ENCODE results near the gene ADAM8. TPM values are rescaled to one million over a fixed set of nuclear protein-coding genes. Genes with fewer than 3 reads are reported as not detected.

Gene ADAM8
- polyA plus RNA-seq, 1 donor from 2014 or later: 6.4 TPM

DNA sequence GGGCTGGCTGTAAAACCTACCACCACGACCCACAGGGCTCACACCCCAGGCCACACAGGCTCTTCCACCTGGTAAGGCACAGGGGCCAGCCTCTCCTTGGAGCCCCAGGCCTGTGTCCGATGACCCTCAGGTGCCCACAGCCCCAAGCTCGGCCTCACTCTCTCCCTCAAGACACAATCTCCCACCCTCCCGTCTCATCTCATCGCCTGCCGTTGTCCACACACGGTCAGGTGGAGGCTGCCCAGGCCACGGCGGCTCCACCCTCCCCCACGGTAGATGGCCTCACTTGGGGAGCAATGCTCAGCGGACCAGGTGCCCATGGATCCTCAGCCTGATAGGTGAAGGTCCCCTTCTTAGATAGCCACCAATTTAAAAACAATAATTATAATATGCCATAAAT is 55.3 kb downstream of the ADAM8 start:
- Histone ChIP-seq H3K4me3 (ENCODE audit: low read length) (no peak overlapping the region), H2AFZ (ENCODE audit: low read depth, low read length) (no peak overlapping the region), H3K9ac (ENCODE audit: low read length) (no peak overlapping the region), H3K9me2 (ENCODE audit: insufficient read depth, low read length) (no peaks in the 10 kb centered on the region), H3K9me3 (ENCODE audit: low read length) (no peaks in the 10 kb centered on the region), H3K27ac (ENCODE audit: low read length) (no peak overlapping the region), H3K79me2 (replicated peaks; ENCODE audit: insufficient read depth, low read length) (no peaks in the 10 kb centered on the region), H4K20me1 (ENCODE audit: insufficient read depth) (no peaks in the 10 kb centered on the region), H3K27me3 (ENCODE audit: insufficient read depth, low read depth, low read length) (no peaks in the 10 kb centered on the region), H3F3A (ENCODE audit: insufficient read depth, low read length, poor library complexity, severe bottlenecking) (no peaks in the 10 kb centered on the region), H3K36me3 (ENCODE audit: insufficient read depth, low read length) (no peaks in the 10 kb centered on the region), H3K4me2 (ENCODE audit: low read length) (no peak overlapping the region)
- TF ChIP-seq, protein P1, sequence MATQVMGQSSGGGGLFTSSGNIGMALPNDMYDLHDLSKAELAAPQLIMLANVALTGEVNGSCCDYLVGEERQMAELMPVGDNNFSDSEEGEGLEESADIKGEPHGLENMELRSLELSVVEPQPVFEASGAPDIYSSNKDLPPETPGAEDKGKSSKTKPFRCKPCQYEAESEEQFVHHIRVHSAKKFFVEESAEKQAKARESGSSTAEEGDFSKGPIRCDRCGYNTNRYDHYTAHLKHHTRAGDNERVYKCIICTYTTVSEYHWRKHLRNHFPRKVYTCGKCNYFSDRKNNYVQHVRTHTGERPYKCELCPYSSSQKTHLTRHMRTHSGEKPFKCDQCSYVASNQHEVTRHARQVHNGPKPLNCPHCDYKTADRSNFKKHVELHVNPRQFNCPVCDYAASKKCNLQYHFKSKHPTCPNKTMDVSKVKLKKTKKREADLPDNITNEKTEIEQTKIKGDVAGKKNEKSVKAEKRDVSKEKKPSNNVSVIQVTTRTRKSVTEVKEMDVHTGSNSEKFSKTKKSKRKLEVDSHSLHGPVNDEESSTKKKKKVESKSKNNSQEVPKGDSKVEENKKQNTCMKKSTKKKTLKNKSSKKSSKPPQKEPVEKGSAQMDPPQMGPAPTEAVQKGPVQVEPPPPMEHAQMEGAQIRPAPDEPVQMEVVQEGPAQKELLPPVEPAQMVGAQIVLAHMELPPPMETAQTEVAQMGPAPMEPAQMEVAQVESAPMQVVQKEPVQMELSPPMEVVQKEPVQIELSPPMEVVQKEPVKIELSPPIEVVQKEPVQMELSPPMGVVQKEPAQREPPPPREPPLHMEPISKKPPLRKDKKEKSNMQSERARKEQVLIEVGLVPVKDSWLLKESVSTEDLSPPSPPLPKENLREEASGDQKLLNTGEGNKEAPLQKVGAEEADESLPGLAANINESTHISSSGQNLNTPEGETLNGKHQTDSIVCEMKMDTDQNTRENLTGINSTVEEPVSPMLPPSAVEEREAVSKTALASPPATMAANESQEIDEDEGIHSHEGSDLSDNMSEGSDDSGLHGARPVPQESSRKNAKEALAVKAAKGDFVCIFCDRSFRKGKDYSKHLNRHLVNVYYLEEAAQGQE (IDR thresholded peaks at IDR 0.05; ENCODE audit: borderline replicate concordance): no peak
- no peak for TF ChIP-seq EZH2 (IDR thresholded peaks at IDR 0.05; ENCODE audit: borderline replicate concordance, insufficient read depth, low read length, poor library complexity, severe bottlenecking)
- no peak for TF ChIP-seq RAD21 (conservative IDR thresholded peaks at IDR 0.05)
- TF ChIP-seq, protein P2, sequence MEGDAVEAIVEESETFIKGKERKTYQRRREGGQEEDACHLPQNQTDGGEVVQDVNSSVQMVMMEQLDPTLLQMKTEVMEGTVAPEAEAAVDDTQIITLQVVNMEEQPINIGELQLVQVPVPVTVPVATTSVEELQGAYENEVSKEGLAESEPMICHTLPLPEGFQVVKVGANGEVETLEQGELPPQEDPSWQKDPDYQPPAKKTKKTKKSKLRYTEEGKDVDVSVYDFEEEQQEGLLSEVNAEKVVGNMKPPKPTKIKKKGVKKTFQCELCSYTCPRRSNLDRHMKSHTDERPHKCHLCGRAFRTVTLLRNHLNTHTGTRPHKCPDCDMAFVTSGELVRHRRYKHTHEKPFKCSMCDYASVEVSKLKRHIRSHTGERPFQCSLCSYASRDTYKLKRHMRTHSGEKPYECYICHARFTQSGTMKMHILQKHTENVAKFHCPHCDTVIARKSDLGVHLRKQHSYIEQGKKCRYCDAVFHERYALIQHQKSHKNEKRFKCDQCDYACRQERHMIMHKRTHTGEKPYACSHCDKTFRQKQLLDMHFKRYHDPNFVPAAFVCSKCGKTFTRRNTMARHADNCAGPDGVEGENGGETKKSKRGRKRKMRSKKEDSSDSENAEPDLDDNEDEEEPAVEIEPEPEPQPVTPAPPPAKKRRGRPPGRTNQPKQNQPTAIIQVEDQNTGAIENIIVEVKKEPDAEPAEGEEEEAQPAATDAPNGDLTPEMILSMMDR (IDR thresholded peaks at IDR 0.05; ENCODE audit: poor library complexity, severe bottlenecking): no peak
- no peak for TF ChIP-seq SMC3 (conservative IDR thresholded peaks at IDR 0.05; ENCODE audit: poor library complexity)
- TF ChIP-seq MXI1 (conservative IDR thresholded peaks at IDR 0.05; ENCODE audit: poor library complexity, severe bottlenecking): no peak
- no peak for TF ChIP-seq TAF1 (IDR thresholded peaks at IDR 0.05; ENCODE audit: low read depth)

DNA sequence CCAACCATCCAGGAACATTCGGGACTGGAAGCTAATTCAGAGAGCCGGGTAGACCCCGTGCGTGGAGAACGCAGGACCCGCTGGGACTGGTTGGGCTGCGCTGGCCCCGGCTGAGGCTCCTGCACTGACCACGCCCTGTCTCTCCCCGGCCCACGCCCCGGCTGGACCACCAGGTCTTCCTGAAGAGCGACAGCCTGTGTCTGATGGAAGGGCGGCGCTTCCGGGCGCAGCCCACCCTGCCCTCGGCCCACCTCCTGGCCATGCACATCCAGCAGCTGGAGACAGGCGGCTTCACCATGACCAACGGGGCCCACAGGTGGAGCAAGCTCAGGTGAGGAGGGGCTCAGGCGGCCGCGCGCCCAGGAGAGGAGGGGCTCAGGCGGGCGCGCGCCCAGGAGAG is 56.9 kb downstream of the ADAM8 start:
- no peak overlapping the region for H3K4me2 ChIP-seq (ENCODE audit: low read length)
- no peaks in the 10 kb centered on the region for H4K20me1 ChIP-seq (ENCODE audit: insufficient read depth)
- no peaks in the 10 kb centered on the region for H3K9me2 ChIP-seq (ENCODE audit: insufficient read depth, low read length)
- H2AFZ ChIP-seq (ENCODE audit: low read depth, low read length): no peak overlapping the region
- H3K4me3 ChIP-seq (ENCODE audit: low read length): no peak overlapping the region
- TF ChIP-seq RAD21 (conservative IDR thresholded peaks at IDR 0.05): no peak
- TF ChIP-seq SMC3 (conservative IDR thresholded peaks at IDR 0.05; ENCODE audit: poor library complexity): no peak
- TF ChIP-seq, protein P2 (IDR thresholded peaks at IDR 0.05; ENCODE audit: poor library complexity, severe bottlenecking): no peak
- TF ChIP-seq EP300 (conservative IDR thresholded peaks at IDR 0.05; ENCODE audit: poor library complexity, severe bottlenecking): no peak
- TF ChIP-seq MXI1 (conservative IDR thresholded peaks at IDR 0.05; ENCODE audit: poor library complexity, severe bottlenecking): no peak
- TF ChIP-seq, protein P1 (IDR thresholded peaks at IDR 0.05; ENCODE audit: borderline replicate concordance): no peak
- TF ChIP-seq TAF1 (IDR thresholded peaks at IDR 0.05; ENCODE audit: low read depth): no peak
- TF ChIP-seq EZH2 (IDR thresholded peaks at IDR 0.05; ENCODE audit: borderline replicate concordance, insufficient read depth, low read length, poor library complexity, severe bottlenecking): no peak
- no peak for TF ChIP-seq POLR2AphosphoS5 (IDR thresholded peaks at IDR 0.05)
- H3K27me3 ChIP-seq (ENCODE audit: insufficient read depth, low read depth, low read length): no peaks in the 10 kb centered on the region
- H3K27ac ChIP-seq (ENCODE audit: low read length): no peak overlapping the region
- no peaks in the 10 kb centered on the region for H3K79me2 ChIP-seq (replicated peaks; ENCODE audit: insufficient read depth, low read length)
- H3F3A ChIP-seq (ENCODE audit: insufficient read depth, low read length, poor library complexity, severe bottlenecking): no peaks in the 10 kb centered on the region
- H3K36me3 ChIP-seq (ENCODE audit: insufficient read depth, low read length): no peaks in the 10 kb centered on the region
- no peak overlapping the region for H3K9ac ChIP-seq (ENCODE audit: low read length)
- H3K9me3 ChIP-seq (ENCODE audit: low read length): no peaks in the 10 kb centered on the region
